ENCODE measurements around the gene ZBTB6.
"Not testable (repeated sequence)": the region's sequence is repeated elsewhere in the genome, so short reads cannot be mapped to it uniquely, and the experiment has no call there.

ZBTB6 gene

GRCh38 chr9:122923947-122924346, 10.8 kb upstream of the ZBTB6 start:
- peaks cover 3 to 20% (median 8%) of the 10 kb centered on the region in 4 experiments for H3K36me3 ChIP-seq (ENCODE audit: control insufficient read depth in 4 of 4, insufficient read depth in 4 of 4, low read length in 3 of 4)
- POLR2A ChIA-PET, result interaction anchor here (0.6 to 2.0 kb wide), 2 partner anchors 11 to 400 kb away, joined by 3 to 6 read pairs; partner anchors contain the start of gene ZBTB6
- DNase-seq, result no peak
- 94% methylated on average over 3 of the region's 3 CpGs for WGBS (ENCODE audit: insufficient coverage)
- H3K4me3 ChIP-seq (ENCODE audit: control insufficient read depth in 1 of 7, extremely low read depth in 1 of 7, insufficient read depth in 4 of 7, low read depth in 2 of 7, low read length in 6 of 7), result no peak overlapping the region
- no peak overlapping the region for H3K27ac ChIP-seq (ENCODE audit: insufficient read depth in 1 of 2, low read depth in 1 of 2, low read length in 2 of 2, poor library complexity in 1 of 2, severe bottlenecking in 2 of 2)
- H3K9me3 ChIP-seq (ENCODE audit: control extremely low read depth in 1 of 5, control insufficient read depth in 4 of 5, insufficient read depth in 2 of 5, low read depth in 1 of 5, low read length in 4 of 5), result no peaks in the 10 kb centered on the region
- no peaks in the 10 kb centered on the region for H3K4me1 ChIP-seq (ENCODE audit: control extremely low read depth in 1 of 4, control insufficient read depth in 4 of 4, insufficient read depth in 4 of 4, low read length in 3 of 4)
- CTCF ChIA-PET, result interaction anchor here (0.7 kb wide), 1 partner anchor 9 kb away, joined by 3 read pairs; no protein-coding TSS in a partner anchor
- H3K27me3 ChIP-seq (replicated peaks in 2 of 5; ENCODE audit: control insufficient read depth in 4 of 5, insufficient read depth in 5 of 5, low read length in 4 of 5), result no peaks in the 10 kb centered on the region

GRCh38 chr9:122922713-122923112, 9.6 kb upstream of the ZBTB6 start:
- CTCF ChIA-PET, result no interaction called here
- DNase-seq, result no peak
- H3K9me3 ChIP-seq (ENCODE audit: control extremely low read depth in 1 of 5, control insufficient read depth in 4 of 5, insufficient read depth in 2 of 5, low read depth in 1 of 5, low read length in 4 of 5), result no peaks in the 10 kb centered on the region
- POLR2A ChIA-PET, result no interaction called here
- no peaks in the 10 kb centered on the region for H3K4me1 ChIP-seq (ENCODE audit: control extremely low read depth in 1 of 4, control insufficient read depth in 4 of 4, insufficient read depth in 4 of 4, low read length in 3 of 4)
- 100% methylated on average over 6 of the region's 8 CpGs for WGBS (ENCODE audit: insufficient coverage)
- peaks cover 3 to 23% (median 16%) of the 10 kb centered on the region in 4 experiments for H3K36me3 ChIP-seq (ENCODE audit: control insufficient read depth in 4 of 4, insufficient read depth in 4 of 4, low read length in 3 of 4)
- no peak overlapping the region for H3K27ac ChIP-seq (ENCODE audit: insufficient read depth in 1 of 2, low read depth in 1 of 2, low read length in 2 of 2, poor library complexity in 1 of 2, severe bottlenecking in 2 of 2)
- no peak overlapping the region for H3K4me3 ChIP-seq (ENCODE audit: control insufficient read depth in 1 of 7, extremely low read depth in 1 of 7, insufficient read depth in 4 of 7, low read depth in 2 of 7, low read length in 6 of 7)
- H3K27me3 ChIP-seq (replicated peaks in 2 of 5; ENCODE audit: control insufficient read depth in 4 of 5, insufficient read depth in 5 of 5, low read length in 4 of 5), result no peaks in the 10 kb centered on the region

GRCh38 chr9:122918310-122918709, 5.2 kb upstream of the ZBTB6 start:
- CTCF ChIA-PET, result interaction anchor here (1.0 kb wide), 1 partner anchor 27 kb away, joined by 3 read pairs; no protein-coding TSS in a partner anchor
- no peak overlapping the region for H3K4me3 ChIP-seq (ENCODE audit: control insufficient read depth in 1 of 7, extremely low read depth in 1 of 7, insufficient read depth in 4 of 7, low read depth in 2 of 7, low read length in 6 of 7)
- peaks cover 0 to 4% (median 2%) of the 10 kb centered on the region in 4 experiments for H3K4me1 ChIP-seq (ENCODE audit: control extremely low read depth in 1 of 4, control insufficient read depth in 4 of 4, insufficient read depth in 4 of 4, low read length in 3 of 4)
- H3K27ac ChIP-seq (ENCODE audit: insufficient read depth in 1 of 2, low read depth in 1 of 2, low read length in 2 of 2, poor library complexity in 1 of 2, severe bottlenecking in 2 of 2), result no peak overlapping the region
- no peak for DNase-seq
- POLR2A ChIA-PET, result no interaction called here
- no peaks in the 10 kb centered on the region for H3K9me3 ChIP-seq (ENCODE audit: control extremely low read depth in 1 of 5, control insufficient read depth in 4 of 5, insufficient read depth in 2 of 5, low read depth in 1 of 5, low read length in 4 of 5)
- 100% methylated on average over 2 of the region's 2 CpGs for WGBS (ENCODE audit: insufficient coverage)
- H3K27me3 ChIP-seq (replicated peaks in 2 of 5; ENCODE audit: control insufficient read depth in 4 of 5, insufficient read depth in 5 of 5, low read length in 4 of 5), result no peaks in the 10 kb centered on the region
- peaks cover 3 to 23% (median 15%) of the 10 kb centered on the region in 4 experiments for H3K36me3 ChIP-seq (ENCODE audit: control insufficient read depth in 4 of 4, insufficient read depth in 4 of 4, low read length in 3 of 4)

GRCh38 chr9:122912671-122912963, 506 bp downstream of the ZBTB6 start:
- ChIA-PET POLR2A (interaction anchor here (0.6 to 1.9 kb wide), 7 partner anchors 8 to 648 kb away, joined by 3 to 10 read pairs (median 6); partner anchors contain the start of genes RABGAP1, RC3H2 and ZBTB26), CTCF (interaction anchor here (0.7 to 1.8 kb wide), 8 partner anchors 9 to 78 kb away, joined by 3 to 8 read pairs (median 5); partner anchors contain the start of gene ZBTB26)
- Histone ChIP-seq H3K9me3 (ENCODE audit: control extremely low read depth in 1 of 5, control insufficient read depth in 4 of 5, insufficient read depth in 2 of 5, low read depth in 1 of 5, low read length in 4 of 5) (no peaks in the 10 kb centered on the region), H3K4me1 (ENCODE audit: control extremely low read depth in 1 of 4, control insufficient read depth in 4 of 4, insufficient read depth in 4 of 4, low read length in 3 of 4) (peaks cover 4 to 16% (median 11%) of the 10 kb centered on the region in 4 experiments), H3K4me3 (ENCODE audit: control insufficient read depth in 1 of 7, extremely low read depth in 1 of 7, insufficient read depth in 4 of 7, low read depth in 2 of 7, low read length in 6 of 7) (peak overlapping the region; percentile 75 to 94 (median 85)), H3K27ac (ENCODE audit: insufficient read depth in 1 of 2, low read depth in 1 of 2, low read length in 2 of 2, poor library complexity in 1 of 2, severe bottlenecking in 2 of 2) (peak overlapping the region; percentile 85 to 87), H3K36me3 (ENCODE audit: control insufficient read depth in 4 of 4, insufficient read depth in 4 of 4, low read length in 3 of 4) (peaks cover 0 to 17% (median 11%) of the 10 kb centered on the region in 4 experiments), H3K27me3 (replicated peaks in 2 of 5; ENCODE audit: control insufficient read depth in 4 of 5, insufficient read depth in 5 of 5, low read length in 4 of 5) (no peaks in the 10 kb centered on the region)
- WGBS (ENCODE audit: insufficient coverage), result 2% methylated on average over 8 of the region's 9 CpGs
- DNase-seq, result no peak

- H3K27me3 ChIP-seq (replicated peaks in 2 of 5; ENCODE audit: control insufficient read depth in 4 of 5, insufficient read depth in 5 of 5, low read length in 4 of 5); CTCF ChIA-PET; H3K4me3 ChIP-seq (ENCODE audit: control insufficient read depth in 1 of 7, extremely low read depth in 1 of 7, insufficient read depth in 4 of 7, low read depth in 2 of 7, low read length in 6 of 7); H3K9me3 ChIP-seq (ENCODE audit: control extremely low read depth in 1 of 5, control insufficient read depth in 4 of 5, insufficient read depth in 2 of 5, low read depth in 1 of 5, low read length in 4 of 5); H3K27ac ChIP-seq (ENCODE audit: insufficient read depth in 1 of 2, low read depth in 1 of 2, low read length in 2 of 2, poor library complexity in 1 of 2, severe bottlenecking in 2 of 2); POLR2A ChIA-PET; DNase-seq: not testable (repeated sequence)
- WGBS (ENCODE audit: insufficient coverage), result 94% methylated on average over 13 of the region's 16 CpGs
- Histone ChIP-seq H3K36me3 (ENCODE audit: control insufficient read depth in 4 of 4, insufficient read depth in 4 of 4, low read length in 3 of 4) (peaks cover 0 to 14% (median 7%) of the 10 kb centered on the region in 4 experiments), H3K4me1 (ENCODE audit: control extremely low read depth in 1 of 4, control insufficient read depth in 4 of 4, insufficient read depth in 4 of 4, low read length in 3 of 4) (peaks cover 12 to 30% (median 22%) of the 10 kb centered on the region in 4 experiments)
These were observed 7.0 kb downstream of the ZBTB6 start for GRCh38 chr9:122906122-122906521.

GRCh38 chr9:122904823-122905710, 8.1 kb downstream of the ZBTB6 start, which contains the start of gene RC3H2:
RC3H2 (minus strand) TSS chr9:122905359; CDS start chr9:122897509, 7,850 bp downstream.
- POLR2A ChIA-PET, result interaction anchor here (0.6 to 2.6 kb wide), 5 partner anchors 8 to 130 kb away, joined by 3 to 10 read pairs (median 6); partner anchors contain the start of genes ZBTB26 and ZBTB6
- WGBS (ENCODE audit: insufficient coverage), result 0% methylated on average over 54 of the region's 77 CpGs

More at GRCh38 chr9:122904823-122905710, 8.1 kb downstream of the ZBTB6 start, which contains the start of gene RC3H2:
- Histone ChIP-seq H3K36me3 (ENCODE audit: control insufficient read depth in 4 of 4, insufficient read depth in 4 of 4, low read length in 3 of 4) (peaks cover 0 to 6% (median 2%) of the 10 kb centered on the region in 4 experiments), H3K27ac (ENCODE audit: insufficient read depth in 1 of 2, low read depth in 1 of 2, low read length in 2 of 2, poor library complexity in 1 of 2, severe bottlenecking in 2 of 2) (peak within 1 kb of the TSS; percentile 95 to 98), H3K9me3 (ENCODE audit: control extremely low read depth in 1 of 5, control insufficient read depth in 4 of 5, insufficient read depth in 2 of 5, low read depth in 1 of 5, low read length in 4 of 5) (no peaks in the 10 kb centered on the region), H3K4me3 (ENCODE audit: control insufficient read depth in 1 of 7, extremely low read depth in 1 of 7, insufficient read depth in 4 of 7, low read depth in 2 of 7, low read length in 6 of 7) (peak within 1 kb of the TSS; percentile 86 to 99 (median 95)), H3K4me1 (ENCODE audit: control extremely low read depth in 1 of 4, control insufficient read depth in 4 of 4, insufficient read depth in 4 of 4, low read length in 3 of 4) (peaks cover 12 to 38% (median 26%) of the 10 kb centered on the region in 4 experiments), H3K27me3 (replicated peaks in 2 of 5; ENCODE audit: control insufficient read depth in 4 of 5, insufficient read depth in 5 of 5, low read length in 4 of 5) (no peaks in the 10 kb centered on the region)
- CTCF ChIA-PET, result interaction anchor here (0.9 to 1.8 kb wide), 2 partner anchors 25 to 86 kb away, joined by 3 to 7 read pairs; no protein-coding TSS in a partner anchor
- DNase-seq, result peak; percentile 99 to 100 (median 100)

Measured in common myeloid progenitor, CD34-positive (primary cell).